VCaP (cell line): ENCODE measurements around the gene B4GALNT2.
"Not testable (repeated sequence)": the region's sequence is repeated elsewhere in the genome, so short reads cannot be mapped to it uniquely, and the experiment has no call there.

Experiments used
- H3K27ac ChIP-seq: fragments of 450-650 bp; 2 replicates; pipeline ENCODE4 v1.5.1; 2017
- TF ChIP-seq, protein P1 (sequence below): fragments of 450-650 bp; conservative IDR thresholded peaks from 2 replicates; pipeline ENCODE4 v1.5.1; 2017; ENCODE audit warnings: mild to moderate bottlenecking, moderate library complexity

The B4GALNT2 gene

DNA sequence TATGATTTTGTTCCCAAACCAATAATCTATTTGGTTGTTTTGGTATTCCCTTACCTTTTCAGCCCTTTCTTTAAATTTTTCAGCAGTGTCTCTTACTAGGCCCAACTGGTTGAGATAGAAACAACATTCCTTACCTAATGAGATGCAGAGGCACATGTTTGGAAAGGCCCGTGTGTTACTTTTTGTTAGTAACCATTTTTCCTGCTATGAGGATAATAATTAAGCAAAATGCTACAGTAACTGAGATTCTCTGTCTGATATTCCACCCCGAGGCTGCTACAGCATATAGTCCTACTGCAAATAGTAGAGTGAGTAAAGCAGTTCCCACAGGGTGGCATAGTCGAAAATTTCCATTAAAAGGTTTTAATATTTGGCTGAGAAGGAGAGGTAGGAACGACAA lies 10.0 kb upstream of the B4GALNT2 start:
- no peak overlapping the region for H3K27ac ChIP-seq
- TF ChIP-seq, protein P1, sequence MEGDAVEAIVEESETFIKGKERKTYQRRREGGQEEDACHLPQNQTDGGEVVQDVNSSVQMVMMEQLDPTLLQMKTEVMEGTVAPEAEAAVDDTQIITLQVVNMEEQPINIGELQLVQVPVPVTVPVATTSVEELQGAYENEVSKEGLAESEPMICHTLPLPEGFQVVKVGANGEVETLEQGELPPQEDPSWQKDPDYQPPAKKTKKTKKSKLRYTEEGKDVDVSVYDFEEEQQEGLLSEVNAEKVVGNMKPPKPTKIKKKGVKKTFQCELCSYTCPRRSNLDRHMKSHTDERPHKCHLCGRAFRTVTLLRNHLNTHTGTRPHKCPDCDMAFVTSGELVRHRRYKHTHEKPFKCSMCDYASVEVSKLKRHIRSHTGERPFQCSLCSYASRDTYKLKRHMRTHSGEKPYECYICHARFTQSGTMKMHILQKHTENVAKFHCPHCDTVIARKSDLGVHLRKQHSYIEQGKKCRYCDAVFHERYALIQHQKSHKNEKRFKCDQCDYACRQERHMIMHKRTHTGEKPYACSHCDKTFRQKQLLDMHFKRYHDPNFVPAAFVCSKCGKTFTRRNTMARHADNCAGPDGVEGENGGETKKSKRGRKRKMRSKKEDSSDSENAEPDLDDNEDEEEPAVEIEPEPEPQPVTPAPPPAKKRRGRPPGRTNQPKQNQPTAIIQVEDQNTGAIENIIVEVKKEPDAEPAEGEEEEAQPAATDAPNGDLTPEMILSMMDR = no peak

DNA sequence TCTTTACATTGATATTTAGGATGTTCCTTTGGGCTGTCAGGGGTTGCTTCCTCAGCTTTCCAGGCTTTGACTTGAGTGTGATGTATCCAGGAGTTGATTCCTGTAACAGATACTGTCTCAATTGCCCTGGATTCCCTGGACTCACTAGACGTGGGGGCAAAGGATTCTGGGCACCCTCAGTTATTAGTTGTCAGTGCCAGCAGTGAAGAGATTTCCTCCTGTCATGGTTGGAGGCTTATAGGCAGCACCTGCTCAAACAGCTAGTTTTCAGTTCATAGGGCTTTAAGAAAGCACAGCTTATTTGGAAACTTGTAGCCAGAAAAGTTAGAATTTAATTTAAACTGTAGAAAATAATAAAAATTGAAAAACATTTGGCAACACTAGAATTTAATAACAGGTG lies 9.5 kb upstream of the B4GALNT2 start:
- TF ChIP-seq, protein P1 = no peak
- no peak overlapping the region for H3K27ac ChIP-seq

DNA sequence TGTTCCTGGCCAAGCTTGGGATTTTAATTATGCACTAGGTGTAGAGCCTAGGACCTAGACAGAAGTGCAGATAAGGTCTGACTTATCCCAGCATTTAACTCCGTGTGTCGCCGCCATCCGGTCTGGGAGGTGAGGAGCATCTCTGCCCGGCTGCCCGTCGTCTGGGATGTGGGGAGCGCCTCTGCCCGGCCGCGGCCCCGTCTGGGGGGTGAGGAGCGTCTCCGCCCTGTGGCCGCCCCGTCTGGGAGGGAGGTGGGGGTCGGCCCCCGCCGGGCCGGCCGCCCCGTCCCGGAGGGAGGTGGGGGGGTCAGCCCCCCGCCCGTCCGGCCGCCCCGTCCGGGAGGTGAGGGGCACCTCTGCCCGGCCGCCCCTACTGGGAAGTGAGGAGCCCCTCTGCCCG lies 7.1 kb upstream of the B4GALNT2 start:
- H3K27ac ChIP-seq = no peak overlapping the region
- TF ChIP-seq, protein P1 = no peak

DNA sequence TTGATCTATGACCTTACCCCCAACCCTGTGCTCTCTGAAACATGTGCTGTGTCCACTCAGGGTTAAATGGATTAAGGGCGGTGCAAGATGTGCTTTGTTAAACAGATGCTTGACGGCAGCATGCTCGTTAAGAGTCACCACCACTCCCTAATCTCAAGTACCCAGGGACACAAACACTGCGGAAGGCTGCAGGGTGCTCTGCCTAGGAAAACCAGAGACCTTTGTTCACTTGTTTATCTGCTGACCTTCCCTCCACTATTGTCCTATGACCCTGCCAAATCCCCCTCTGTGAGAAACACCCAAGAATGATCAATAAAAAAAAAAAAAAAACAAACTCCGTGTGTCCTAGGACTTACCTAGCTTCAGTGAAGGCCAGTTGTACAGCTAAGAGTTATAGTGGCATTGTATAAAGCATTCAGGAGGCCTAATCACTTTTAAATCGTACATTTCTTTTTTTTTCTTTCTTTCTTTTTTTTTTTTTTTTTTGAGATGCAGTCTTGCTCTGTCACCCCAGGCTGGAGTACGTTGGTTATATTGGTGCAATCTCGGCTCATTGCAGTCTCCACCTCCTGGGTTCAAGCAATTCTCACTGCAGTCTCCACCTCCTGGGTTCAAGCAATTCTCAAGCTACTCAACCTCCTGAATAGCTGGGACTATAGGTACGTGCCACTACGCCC lies 6.2 kb upstream of the B4GALNT2 start:
- not testable (repeated sequence) for H3K27ac ChIP-seq

DNA sequence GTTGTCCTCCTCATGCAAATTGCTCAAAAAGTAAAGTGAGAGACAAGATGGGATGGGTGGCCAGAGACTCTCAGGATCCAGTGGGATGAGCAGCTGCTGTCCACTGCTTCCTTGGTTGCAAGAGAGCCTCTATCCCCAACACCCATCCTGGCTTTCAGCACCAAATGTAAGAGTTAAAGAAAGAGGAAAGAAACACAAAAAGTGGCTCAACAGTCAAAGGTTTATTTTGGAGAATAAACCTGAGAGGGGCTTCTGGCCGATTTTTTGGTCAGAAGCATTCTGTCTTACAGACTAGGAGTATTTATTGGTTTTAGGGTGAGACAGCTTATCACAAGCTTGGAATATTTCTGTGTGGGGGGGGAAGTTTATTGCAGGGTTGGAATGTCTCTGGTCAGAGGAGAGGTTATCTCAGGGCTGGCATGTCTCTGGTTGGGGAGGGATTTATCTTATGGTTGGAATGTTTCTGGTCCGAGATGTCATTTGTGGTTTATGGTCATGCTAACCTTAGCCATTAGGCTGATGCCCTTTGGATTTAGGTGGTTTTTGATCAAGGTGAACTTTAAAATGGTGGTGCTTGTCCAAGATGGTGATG lies 3.1 kb upstream of the B4GALNT2 start:
- H3K27ac ChIP-seq = not testable (repeated sequence)

DNA sequence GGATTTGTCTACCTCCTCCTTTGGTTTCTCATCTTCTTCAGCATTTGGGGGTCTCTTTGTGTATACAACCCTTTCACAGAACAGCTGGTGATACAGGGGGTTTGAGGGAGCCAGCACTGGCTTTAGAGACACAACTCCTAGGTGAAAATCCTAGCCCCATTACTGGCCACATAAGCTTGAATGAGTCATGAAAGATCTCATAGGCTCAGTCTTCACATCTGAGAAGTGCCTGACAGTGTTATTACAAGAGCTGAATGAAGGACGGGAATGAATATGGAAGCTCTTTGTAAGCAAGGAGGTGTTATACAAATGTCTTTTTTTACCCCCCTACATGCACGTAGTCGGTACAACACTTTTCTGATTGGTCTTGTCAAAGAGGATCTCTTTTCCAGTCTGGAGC lies 1.7 kb upstream of the B4GALNT2 start:
- TF ChIP-seq, protein P1 = no peak

DNA sequence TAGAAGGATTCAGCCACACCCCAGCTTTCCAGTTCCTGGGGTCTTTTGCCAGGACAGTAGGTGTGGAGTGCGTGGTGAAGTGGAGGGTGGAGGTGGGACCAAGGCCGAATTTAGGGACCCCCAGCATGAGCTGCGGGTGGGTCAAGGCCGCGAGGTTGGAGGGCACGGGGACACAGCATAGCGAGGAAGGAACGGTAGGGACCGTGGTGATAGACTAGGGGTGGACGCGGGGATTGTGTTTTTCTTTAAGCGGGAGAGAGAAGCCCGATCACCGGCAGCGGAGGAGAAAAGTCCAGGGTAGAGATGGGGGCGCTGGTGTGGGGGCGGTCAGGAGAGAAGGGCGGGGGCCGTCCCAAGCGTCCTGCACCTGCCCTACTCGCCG lies 261 bp upstream of the B4GALNT2 start:
- TF ChIP-seq, protein P1 = no peak
- H3K27ac ChIP-seq = no peak overlapping the region

More for the DNA sequence above, 1.7 kb upstream of the B4GALNT2 start:
- no peak overlapping the region for H3K27ac ChIP-seq

DNA sequence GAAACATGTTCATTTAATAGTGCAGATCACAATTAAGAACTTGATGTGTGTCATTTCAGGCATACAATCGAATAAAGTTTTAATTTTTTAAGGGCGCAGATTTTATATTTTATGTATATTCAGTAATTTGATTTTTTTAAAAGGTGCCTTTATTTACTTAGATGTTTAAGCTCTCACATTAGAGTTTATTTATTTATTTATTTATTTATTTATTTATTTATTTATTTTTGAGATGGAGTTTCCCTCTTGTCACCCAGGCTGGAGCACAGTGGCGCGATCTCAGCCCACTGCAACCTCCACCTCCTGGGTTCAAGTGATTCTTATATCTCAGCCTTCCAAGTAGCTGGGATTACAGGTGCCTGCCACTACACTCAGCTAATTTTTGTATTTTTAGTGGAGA lies 3.8 kb downstream of the B4GALNT2 start:
- TF ChIP-seq, protein P1 = no peak
- H3K27ac ChIP-seq = no peak overlapping the region

DNA sequence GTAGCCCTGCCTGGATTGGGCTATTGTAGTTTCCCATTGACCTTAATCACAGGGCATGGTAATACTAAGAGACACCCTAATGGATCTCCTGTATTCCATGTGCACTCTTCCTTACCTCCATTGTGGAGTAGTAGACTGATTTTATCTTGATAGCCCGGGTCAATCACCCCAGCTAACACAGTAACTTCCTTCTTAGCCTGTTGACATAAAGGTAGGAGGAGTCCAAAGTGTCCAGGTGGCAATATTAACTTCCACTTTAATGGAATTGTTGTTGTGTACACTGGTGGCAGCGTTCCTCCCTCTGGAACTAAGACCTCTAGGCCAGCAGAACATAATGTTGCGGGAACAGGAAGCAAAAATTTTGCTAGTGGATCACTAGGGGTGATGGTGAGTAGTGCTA lies 13.1 kb downstream of the B4GALNT2 start:
- H3K27ac ChIP-seq = not testable (repeated sequence)
